Coronary artery (tissue), 2 donors: ENCODE data around the gene CPNE4.

Experiments used
- DNase-seq: peaks from one replicate; pipeline ENCODE4 v3.0.0-alpha.2; 2017; ENCODE audit warnings: low spot score
- H3K27ac ChIP-seq, 2 donors: fragments of 200-600 bp; sonication (generic); one replicate each; pipeline ENCODE4 v1.5.1; 2016 to 2019
- H3K4me3 ChIP-seq: fragments of 200-600 bp; sonication (generic); 2 replicates; pipeline ENCODE4 v1.5.1; 2016; ENCODE audit warnings: mild to moderate bottlenecking, moderate library complexity
- TF ChIP-seq, protein P1 (sequence below): fragments of 200-600 bp; sonication (generic); IDR thresholded peaks from one replicate; pipeline ENCODE4 v1.5.1; 2019; ENCODE audit warnings: antibody characterized with exemption

CPNE4 gene

DNA sequence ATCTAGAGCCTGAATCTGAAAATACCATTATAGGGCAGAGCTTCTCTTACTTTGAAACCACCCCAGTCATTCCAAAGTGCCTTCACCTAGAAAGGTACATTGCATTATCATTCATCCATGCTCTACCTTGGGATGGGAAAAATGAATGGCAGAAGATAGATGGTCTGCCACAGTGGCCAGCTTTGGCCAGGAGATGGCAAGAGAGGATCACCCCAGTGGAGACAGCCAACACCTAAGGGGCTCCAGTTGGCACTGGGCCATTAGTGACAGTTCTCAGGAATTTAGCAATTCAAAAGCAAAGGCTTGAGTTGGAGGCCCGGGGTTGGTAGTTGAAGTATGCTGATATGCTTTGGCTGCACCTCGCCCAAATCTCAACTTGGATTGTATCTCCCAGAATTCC lies 278.4 kb downstream of the CPNE4 start:
- Histone ChIP-seq H3K4me3 (no peak overlapping the region), H3K27ac (no peak overlapping the region)
- TF ChIP-seq, protein P1, sequence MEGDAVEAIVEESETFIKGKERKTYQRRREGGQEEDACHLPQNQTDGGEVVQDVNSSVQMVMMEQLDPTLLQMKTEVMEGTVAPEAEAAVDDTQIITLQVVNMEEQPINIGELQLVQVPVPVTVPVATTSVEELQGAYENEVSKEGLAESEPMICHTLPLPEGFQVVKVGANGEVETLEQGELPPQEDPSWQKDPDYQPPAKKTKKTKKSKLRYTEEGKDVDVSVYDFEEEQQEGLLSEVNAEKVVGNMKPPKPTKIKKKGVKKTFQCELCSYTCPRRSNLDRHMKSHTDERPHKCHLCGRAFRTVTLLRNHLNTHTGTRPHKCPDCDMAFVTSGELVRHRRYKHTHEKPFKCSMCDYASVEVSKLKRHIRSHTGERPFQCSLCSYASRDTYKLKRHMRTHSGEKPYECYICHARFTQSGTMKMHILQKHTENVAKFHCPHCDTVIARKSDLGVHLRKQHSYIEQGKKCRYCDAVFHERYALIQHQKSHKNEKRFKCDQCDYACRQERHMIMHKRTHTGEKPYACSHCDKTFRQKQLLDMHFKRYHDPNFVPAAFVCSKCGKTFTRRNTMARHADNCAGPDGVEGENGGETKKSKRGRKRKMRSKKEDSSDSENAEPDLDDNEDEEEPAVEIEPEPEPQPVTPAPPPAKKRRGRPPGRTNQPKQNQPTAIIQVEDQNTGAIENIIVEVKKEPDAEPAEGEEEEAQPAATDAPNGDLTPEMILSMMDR = no peak
- DNase-seq = no peak

GRCh38 chr3:131755380-131755779 lies 279.4 kb downstream of the CPNE4 start:
- TF ChIP-seq, protein P1 = no peak
- no peak for DNase-seq
- Histone ChIP-seq H3K27ac (no peak overlapping the region), H3K4me3 (no peak overlapping the region)

DNA sequence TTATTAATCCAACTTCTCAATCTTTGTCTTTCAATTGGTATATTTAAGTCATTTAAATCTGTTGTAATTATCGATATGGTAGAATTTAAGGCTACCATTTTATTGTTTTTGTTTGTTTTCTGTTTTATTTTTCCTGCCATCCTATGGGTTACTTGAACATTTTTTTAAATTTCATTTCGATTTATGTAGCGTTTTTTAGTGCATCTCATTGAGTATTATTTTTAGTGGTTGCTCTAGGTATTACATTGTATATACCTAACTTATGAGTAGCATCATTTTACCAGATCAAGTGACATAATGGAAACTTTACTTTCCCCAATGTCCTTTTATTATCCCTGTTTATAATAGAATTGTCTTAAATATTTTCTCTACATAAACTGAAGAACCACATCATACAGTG lies 284.6 kb downstream of the CPNE4 start:
- DNase-seq = no peak
- H3K4me3 ChIP-seq = no peak overlapping the region
- TF ChIP-seq, protein P1 = no peak
- H3K27ac ChIP-seq = no peak overlapping the region

GRCh38 chr3:131749826-131750225 lies 285.0 kb downstream of the CPNE4 start:
- Histone ChIP-seq H3K27ac (no peak overlapping the region), H3K4me3 (no peak overlapping the region)
- no peak for DNase-seq
- TF ChIP-seq, protein P1 = no peak

DNA sequence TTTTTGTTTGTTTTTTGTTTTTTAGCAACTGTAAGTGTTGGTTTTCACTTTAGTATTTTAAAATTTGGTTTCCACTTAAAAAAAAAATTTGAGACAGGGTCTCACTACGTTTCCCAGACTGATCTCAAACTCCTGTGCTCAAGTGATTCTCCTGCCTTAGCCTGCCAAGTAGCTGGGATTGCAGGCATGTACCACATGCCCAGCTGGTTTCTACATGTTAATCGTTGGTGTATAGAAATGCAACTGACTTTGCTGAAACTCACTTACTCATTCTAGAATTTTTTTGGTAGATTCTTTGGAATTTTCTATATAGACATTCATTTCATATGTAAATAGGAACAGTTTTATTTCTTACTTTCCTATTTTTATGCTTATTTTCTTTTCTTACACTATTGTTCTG lies 287.3 kb downstream of the CPNE4 start:
- TF ChIP-seq, protein P1 = no peak
- DNase-seq = no peak
- Histone ChIP-seq H3K27ac (no peak overlapping the region), H3K4me3 (no peak overlapping the region)

DNA sequence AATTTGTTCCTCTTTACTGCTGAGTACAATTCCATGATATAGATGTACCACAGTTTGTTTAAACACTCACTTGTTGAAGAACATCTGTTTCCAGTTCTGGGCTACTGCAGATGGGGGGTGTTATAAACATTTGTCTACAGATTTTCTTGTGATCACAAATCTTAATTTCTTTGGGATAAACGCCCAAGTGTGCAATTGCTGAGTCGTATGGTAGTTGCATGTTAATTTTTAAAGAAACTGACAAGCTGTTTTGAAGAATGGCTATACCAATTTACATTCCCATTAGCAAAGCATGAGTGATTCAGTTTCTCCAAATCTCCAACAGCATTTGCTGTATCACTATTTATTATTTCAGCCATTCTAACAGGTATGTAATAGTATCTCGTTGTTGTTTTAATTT lies 290.0 kb downstream of the CPNE4 start:
- H3K27ac ChIP-seq = no peak overlapping the region
- H3K4me3 ChIP-seq = no peak overlapping the region
- TF ChIP-seq, protein P1 = no peak
- DNase-seq = no peak

DNA sequence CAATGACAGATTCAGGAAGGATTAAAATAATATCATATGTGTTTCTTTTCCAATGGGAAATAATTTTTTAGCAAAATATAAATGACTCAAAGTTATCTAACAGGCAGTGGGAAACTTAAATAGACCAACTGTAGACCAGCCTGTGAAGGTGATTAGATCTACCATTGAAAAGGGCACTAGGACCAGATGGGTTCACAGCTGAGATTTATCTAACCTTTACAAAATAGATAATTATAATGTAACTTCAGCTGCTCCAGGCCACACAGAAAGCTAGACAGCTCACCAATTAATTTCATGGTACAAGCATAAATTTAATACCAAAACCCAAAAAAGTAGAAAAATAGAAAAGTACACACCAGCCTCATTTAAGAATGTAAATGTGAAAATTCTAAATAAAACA lies 291.7 kb downstream of the CPNE4 start:
- TF ChIP-seq, protein P1 = no peak
- Histone ChIP-seq H3K4me3 (no peak overlapping the region), H3K27ac (no peak overlapping the region)
- no peak for DNase-seq
